ENCODE measurements around the gene GPR107.

DNA sequence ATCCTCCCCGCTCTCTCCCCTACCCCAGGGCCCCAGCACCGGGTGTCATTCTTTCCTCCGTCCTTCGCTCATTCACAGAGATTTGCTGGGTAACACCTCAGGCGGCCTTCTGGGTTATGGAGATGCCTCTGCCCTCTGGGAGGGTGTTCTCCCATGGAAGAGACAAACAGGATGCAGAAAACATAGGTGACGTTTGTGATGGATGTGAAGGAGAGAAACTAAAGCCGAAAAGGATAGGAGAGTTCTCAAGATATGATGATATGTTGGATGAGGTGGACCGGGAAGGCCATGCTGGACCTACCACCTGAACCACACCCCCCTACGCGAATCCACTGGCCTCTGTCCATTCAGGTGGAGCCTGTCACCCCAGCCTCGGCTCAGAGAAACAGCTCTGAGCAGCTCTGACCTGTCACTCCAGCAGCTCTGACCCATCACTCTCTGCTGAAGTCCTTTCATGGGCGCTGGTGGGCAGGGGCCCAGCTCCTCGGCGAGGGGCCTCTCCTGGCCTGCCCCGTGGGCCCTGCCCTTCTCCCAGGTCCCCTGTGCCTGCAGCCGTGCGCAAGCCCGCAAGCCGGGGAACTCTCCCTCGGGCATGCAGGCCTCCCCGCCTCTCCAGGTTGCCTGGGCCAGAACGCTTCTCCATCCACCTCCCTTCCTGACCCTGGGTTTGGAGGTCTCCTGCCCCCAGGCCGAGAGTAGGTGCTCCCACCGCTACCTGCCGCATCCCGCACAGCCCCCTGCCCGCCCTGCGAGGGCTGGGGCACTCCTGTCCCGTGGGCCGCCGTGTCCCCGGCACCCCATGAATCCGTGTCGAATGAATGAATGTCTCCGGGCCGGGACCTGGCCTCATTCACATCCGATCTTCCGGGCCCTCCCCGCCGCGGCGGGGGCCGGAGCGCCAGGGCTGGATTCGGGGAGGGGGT lies 117.8 kb downstream of the GPR107 start:
- TF ChIP-seq, protein P1, sequence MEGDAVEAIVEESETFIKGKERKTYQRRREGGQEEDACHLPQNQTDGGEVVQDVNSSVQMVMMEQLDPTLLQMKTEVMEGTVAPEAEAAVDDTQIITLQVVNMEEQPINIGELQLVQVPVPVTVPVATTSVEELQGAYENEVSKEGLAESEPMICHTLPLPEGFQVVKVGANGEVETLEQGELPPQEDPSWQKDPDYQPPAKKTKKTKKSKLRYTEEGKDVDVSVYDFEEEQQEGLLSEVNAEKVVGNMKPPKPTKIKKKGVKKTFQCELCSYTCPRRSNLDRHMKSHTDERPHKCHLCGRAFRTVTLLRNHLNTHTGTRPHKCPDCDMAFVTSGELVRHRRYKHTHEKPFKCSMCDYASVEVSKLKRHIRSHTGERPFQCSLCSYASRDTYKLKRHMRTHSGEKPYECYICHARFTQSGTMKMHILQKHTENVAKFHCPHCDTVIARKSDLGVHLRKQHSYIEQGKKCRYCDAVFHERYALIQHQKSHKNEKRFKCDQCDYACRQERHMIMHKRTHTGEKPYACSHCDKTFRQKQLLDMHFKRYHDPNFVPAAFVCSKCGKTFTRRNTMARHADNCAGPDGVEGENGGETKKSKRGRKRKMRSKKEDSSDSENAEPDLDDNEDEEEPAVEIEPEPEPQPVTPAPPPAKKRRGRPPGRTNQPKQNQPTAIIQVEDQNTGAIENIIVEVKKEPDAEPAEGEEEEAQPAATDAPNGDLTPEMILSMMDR (IDR thresholded peaks at IDR 0.05): no peak
- TF ChIP-seq EP300 (IDR thresholded peaks at IDR 0.05) (no peak), POLR2A (IDR thresholded peaks at IDR 0.05) (no peak), POLR2AphosphoS5 (IDR thresholded peaks at IDR 0.05) (no peak)
